Endothelial cell of umbilical vein (primary cell): ENCODE measurements around the gene MAFF. TPM values are rescaled to one million over a fixed set of nuclear protein-coding genes. Genes with fewer than 3 reads are reported as not detected.

Source experiments
- BruUV-seq: library from RNA; stranded (reverse); fragments of 400-500 nt; replicated peaks from 2 replicates; lab custom pipeline; 2021; lab: Mats Ljungman, UMichigan
- CTCF ChIA-PET: fragments of 300-600, 350-600 bp; sonication (Branson Sonifier 250); formaldehyde crosslinking; loops from one replicate; lab custom pipeline; 2021; ENCODE audit warnings: antibody characterized with exemption, inconsistent platforms; lab: Charles Lee
- POLR2A ChIA-PET: fragments of 300-600, 350-600 bp; sonication (Branson Sonifier 250); formaldehyde crosslinking; loops from one replicate; lab custom pipeline; 2021; ENCODE audit warnings: antibody characterized with exemption, inconsistent platforms; lab: Charles Lee
- DNase-seq: peaks from one replicate; pipeline ENCODE4 v3.0.0-alpha.2; 2011; ENCODE audit warnings: low read depth, low spot score
- FAIRE-seq: peaks from 2 replicates; lab custom pipeline; 2011; peaks lifted over from hg19 to GRCh38; lab: Jason Lieb, UNC
- H2AFZ ChIP-seq: 2 replicates; pipeline ENCODE4 v1.6.0; 2012; ENCODE audit warnings: low read depth, low read length, control low read depth, inconsistent platforms
- H3K27ac ChIP-seq: 2 replicates; pipeline ENCODE4 v1.5.1; 2011; ENCODE audit warnings: low read depth, mild to moderate bottlenecking, control low read depth, low read length, moderate library complexity; ENCODE audit not compliant: insufficient read depth
- H3K27me3 ChIP-seq, 2 experiments: 2 replicates each; pipeline versions ENCODE4 v1.6.0 to v1.6.1; 2011; ENCODE audit warnings: low read length in 2 of 2, mixed read lengths in 1 of 2; ENCODE audit not compliant: control insufficient read depth in 2 of 2, insufficient read depth in 2 of 2
- H3K36me3 ChIP-seq, 2 experiments: 2 replicates in 1 of 2; 3 replicates in 1 of 2; pipeline ENCODE4 v1.5.1; 2011; ENCODE audit warnings: low read length in 2 of 2, mild to moderate bottlenecking in 1 of 2, moderate library complexity in 1 of 2; ENCODE audit not compliant: control insufficient read depth in 2 of 2, insufficient read depth in 2 of 2; ENCODE audit errors: extremely low read depth in 1 of 2
- H3K4me1 ChIP-seq: 3 replicates; pipeline ENCODE4 v1.5.1; 2011; ENCODE audit warnings: mild to moderate bottlenecking, low read length; ENCODE audit not compliant: control insufficient read depth, insufficient read depth; ENCODE audit errors: extremely low read depth
- H3K4me2 ChIP-seq: 2 replicates; pipeline ENCODE4 v1.6.1; 2011; ENCODE audit warnings: low read length, control low read depth, mixed read lengths; ENCODE audit not compliant: insufficient read depth
- H3K4me3 ChIP-seq, 3 experiments: fragments of 200-600 bp in 1 of 3; sonication (generic), shearing (Covaris generic) in 1 of 3; replicated peaks in 1 of 3; 2 replicates each; pipeline ENCODE4 v1.5.1; 2011 to 2016; ENCODE audit warnings: control low read depth in 3 of 3, low read length in 3 of 3, mild to moderate bottlenecking in 2 of 3, inconsistent platforms in 1 of 3, low read depth in 1 of 3, moderate library complexity in 1 of 3; ENCODE audit not compliant: insufficient read depth in 1 of 3
- H3K79me2 ChIP-seq: 2 replicates; pipeline ENCODE4 v1.6.0; 2012; ENCODE audit warnings: low read length, inconsistent platforms; ENCODE audit not compliant: control insufficient read depth, insufficient read depth
- H3K9ac ChIP-seq: replicated peaks from 2 replicates; pipeline ENCODE3; 2011; ENCODE audit warnings: low read length, control low read depth; ENCODE audit not compliant: insufficient read depth; ENCODE audit errors: extremely low read depth
- H3K9me1 ChIP-seq: replicated peaks from 3 replicates; pipeline ENCODE4 v1.6.0; 2011; ENCODE audit warnings: mild to moderate bottlenecking, low read length; ENCODE audit not compliant: control insufficient read depth, insufficient read depth; ENCODE audit errors: extremely low read depth
- H3K9me3 ChIP-seq: replicated peaks from 2 replicates; pipeline ENCODE4 v1.5.1; 2012; ENCODE audit warnings: low read length, inconsistent platforms; ENCODE audit not compliant: control insufficient read depth, insufficient read depth
- H4K20me1 ChIP-seq: replicated peaks from 2 replicates; pipeline ENCODE3; 2011; ENCODE audit warnings: mild to moderate bottlenecking, low read length; ENCODE audit not compliant: control insufficient read depth, insufficient read depth; ENCODE audit errors: extremely low read depth
- EZH2 ChIP-seq: IDR thresholded peaks from 2 replicates; pipeline ENCODE4 v1.6.1; 2012; ENCODE audit warnings: borderline replicate concordance, low read depth, mild to moderate bottlenecking, moderate library complexity, low read length, inconsistent platforms; ENCODE audit not compliant: severe bottlenecking
- FOS ChIP-seq: IDR thresholded peaks from 2 replicates; pipeline ENCODE4 v1.6.1; 2011; ENCODE audit warnings: mild to moderate bottlenecking, low read length, moderate library complexity, borderline replicate concordance; ENCODE audit not compliant: insufficient read depth
- GATA2 ChIP-seq: IDR thresholded peaks from 2 replicates; pipeline ENCODE4 v1.7.0; 2011; ENCODE audit warnings: low read depth, mild to moderate bottlenecking, moderate library complexity, mixed read lengths, low read length; ENCODE audit not compliant: insufficient read length, insufficient read depth
- JUN ChIP-seq: IDR thresholded peaks from 2 replicates; pipeline ENCODE4 v1.6.1; 2011; ENCODE audit warnings: borderline replicate concordance, low read depth; ENCODE audit not compliant: insufficient read length, insufficient read depth
- MAX ChIP-seq: IDR thresholded peaks from 2 replicates; pipeline ENCODE4 v1.6.1; 2011; ENCODE audit not compliant: insufficient read depth, insufficient read length
- MYC ChIP-seq: IDR thresholded peaks from one replicate; pipeline ENCODE4 v1.6.1; 2011; ENCODE audit warnings: mild to moderate bottlenecking, low read depth, low read length
- POLR2A ChIP-seq: IDR thresholded peaks from 2 replicates; pipeline ENCODE4 v1.6.1; 2012; ENCODE audit warnings: low read depth, mild to moderate bottlenecking, control low read depth, low read length
- POLR2AphosphoS5 ChIP-seq: IDR thresholded peaks from 2 replicates; pipeline ENCODE4 v1.6.1; 2012; ENCODE audit warnings: low read depth, mild to moderate bottlenecking, control low read depth, low read length, moderate library complexity; ENCODE audit not compliant: insufficient read depth
- dilution Hi-C: fragments of 300-500 bp; cut with MboI; formaldehyde crosslinking; loops from one replicate; pipeline ENCODE4 v1.15.0; 2019; ENCODE audit warnings: low sequenced_read_pairs; ENCODE audit not compliant: extremely low pct_ligation_motif_present
- intact Hi-C: fragments of 100-400 bp; cut with micrococcal nuclease; formaldehyde crosslinking; loops from one replicate; pipeline ENCODE4 v1.10.0; 2022
- polyA plus RNA-seq, 4 experiments: library from polyadenylated mRNA; depleted of rRNA in 3 of 4; stranded (reverse) in 3 of 4; unstranded in 1 of 4; fragments of >200 nt; gene quantifications; 2 replicates each; pipeline versions ENCODE4 v1.2.1 to v1.2.3, GENCODE V29; 2011 to 2012; ENCODE audit warnings: missing spikeins in 1 of 4
- total RNA-seq: library from RNA; stranded (reverse); gene quantifications from 2 replicates; pipeline ENCODE4 v1.2.3, GENCODE V29; 2021
- TF ChIP-seq, protein P1 (sequence below), 2 donors: IDR thresholded peaks; 1 replicate in 1 of 2; 2 replicates in 1 of 2; pipeline ENCODE4 v1.5.1; 2011; ENCODE audit warnings: low read length in 2 of 2, mild to moderate bottlenecking in 2 of 2, moderate library complexity in 2 of 2, control low read depth in 1 of 2, inconsistent platforms in 1 of 2, low read depth in 1 of 2; ENCODE audit not compliant: insufficient read depth in 1 of 2; ENCODE audit errors: extremely low read depth in 1 of 2

The MAFF gene
- total and polyA plus RNA-seq, 2 donors (not counting 3 experiments of a cell fraction or from before 2014, with no cell fraction given): 29.0 to 61.2 TPM

GRCh38 chr22:38220163-38220562, 18.4 kb downstream of the MAFF start:
- no peaks in the 10 kb centered on the region for H3K9me1 ChIP-seq
- dilution Hi-C loops: no loop called here
- no peak overlapping the region for H3K9ac ChIP-seq
- CTCF ChIA-PET: interaction anchor here (0.7 to 5.6 kb wide), 7 partner anchors 9 to 168 kb away, joined by 3 to 44 read pairs (median 4); no protein-coding TSS in a partner anchor
- FAIRE-seq: no peak
- no peak overlapping the region for H2AFZ ChIP-seq
- peak overlapping the region; percentile 98 for H3K27ac ChIP-seq
- H3K4me2 ChIP-seq: no peak overlapping the region
- peaks cover 3% of the 10 kb centered on the region for H3K79me2 ChIP-seq
- TSS peak; percentile 11 for BruUV-seq
- no peak for TF ChIP-seq EZH2
- TF ChIP-seq GATA2: no peak
- TF ChIP-seq, protein P1, sequence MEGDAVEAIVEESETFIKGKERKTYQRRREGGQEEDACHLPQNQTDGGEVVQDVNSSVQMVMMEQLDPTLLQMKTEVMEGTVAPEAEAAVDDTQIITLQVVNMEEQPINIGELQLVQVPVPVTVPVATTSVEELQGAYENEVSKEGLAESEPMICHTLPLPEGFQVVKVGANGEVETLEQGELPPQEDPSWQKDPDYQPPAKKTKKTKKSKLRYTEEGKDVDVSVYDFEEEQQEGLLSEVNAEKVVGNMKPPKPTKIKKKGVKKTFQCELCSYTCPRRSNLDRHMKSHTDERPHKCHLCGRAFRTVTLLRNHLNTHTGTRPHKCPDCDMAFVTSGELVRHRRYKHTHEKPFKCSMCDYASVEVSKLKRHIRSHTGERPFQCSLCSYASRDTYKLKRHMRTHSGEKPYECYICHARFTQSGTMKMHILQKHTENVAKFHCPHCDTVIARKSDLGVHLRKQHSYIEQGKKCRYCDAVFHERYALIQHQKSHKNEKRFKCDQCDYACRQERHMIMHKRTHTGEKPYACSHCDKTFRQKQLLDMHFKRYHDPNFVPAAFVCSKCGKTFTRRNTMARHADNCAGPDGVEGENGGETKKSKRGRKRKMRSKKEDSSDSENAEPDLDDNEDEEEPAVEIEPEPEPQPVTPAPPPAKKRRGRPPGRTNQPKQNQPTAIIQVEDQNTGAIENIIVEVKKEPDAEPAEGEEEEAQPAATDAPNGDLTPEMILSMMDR (IDR thresholded peaks at IDR 0.05; ENCODE audit: extremely low read depth in 1 of 2, insufficient read depth in 1 of 2, low read depth in 1 of 2, low read length in 2 of 2): no peak
- no peak for TF ChIP-seq MAX
- TF ChIP-seq FOS: no peak
- TF ChIP-seq POLR2A: no peak
- no peak for TF ChIP-seq JUN
- TF ChIP-seq POLR2AphosphoS5: no peak
- TF ChIP-seq MYC: no peak
- no peaks in the 10 kb centered on the region for H3K9me3 ChIP-seq
- H3K36me3 ChIP-seq: peaks cover 4 to 28% of the 10 kb centered on the region in 2 experiments
- H3K27me3 ChIP-seq: no peaks in the 10 kb centered on the region
- H4K20me1 ChIP-seq: no peaks in the 10 kb centered on the region
- DNase-seq: no peak
- peaks cover 40% of the 10 kb centered on the region for H3K4me1 ChIP-seq
- H3K4me3 ChIP-seq: no peak overlapping the region
- POLR2A ChIA-PET: interaction anchor here (0.6 to 1.5 kb wide), 2 partner anchors 18 to 36 kb away, joined by 4 read pairs; partner anchors contain the start of gene MAFF
- intact Hi-C loops: no loop called here
